Measurements from ENCODE around the gene CEP170B. TPM values are rescaled to one million over a fixed set of nuclear protein-coding genes. Genes with fewer than 3 reads are reported as not detected.

Gene CEP170B
- total and polyA plus RNA-seq, 2 of the 8 experiments (the other 6 are each of a cell fraction or from before 2014, with no cell fraction given): 9.1 to 33.8 TPM

- 73% methylated on average over 11 of the region's 11 CpGs; no CpG with 5 or more reads in 1 of the 2 experiments for WGBS, 2 experiments (ENCODE audit: extremely low coverage in 1 of 2, insufficient coverage in 1 of 2, insufficient read length in 1 of 2, insufficient replicate concordance in 2 of 2, low coverage in 1 of 2, low lambda C conversion rate in 2 of 2, missing lambda C conversion rate in 1 of 2)
- no peak overlapping the region for H2BK20ac ChIP-seq (ENCODE audit: low read length)
- H3K4ac ChIP-seq (replicated peaks; ENCODE audit: insufficient read length, low read depth, low read length): no peak overlapping the region
- no peak overlapping the region for H4K91ac ChIP-seq (replicated peaks; ENCODE audit: insufficient read length, low read length)
- no peak overlapping the region for H3K18ac ChIP-seq (ENCODE audit: extremely low read depth, low read length)
- CTCF ChIA-PET (ENCODE audit: partially characterized antibody): interaction anchor here (0.6 to 4.5 kb wide), 9 partner anchors 14 to 112 kb away, joined by 3 to 21 read pairs (median 3); no protein-coding TSS in a partner anchor
- DNase-seq (ENCODE audit: low read depth in 1 of 2, low spot score in 2 of 2): no peak
- H2AFZ ChIP-seq (ENCODE audit: low read length): no peak overlapping the region
- H3K14ac ChIP-seq (ENCODE audit: insufficient read length): no peak overlapping the region
- peaks cover 0 to under 1% (median under 1%) of the 10 kb centered on the region in 4 experiments; a peak in 3 of 7 replicates for H3K4me1 ChIP-seq (replicated peaks in 1 of 4; ENCODE audit: control insufficient read depth in 3 of 4, insufficient read depth in 4 of 4, low read length in 3 of 4)
- no peak overlapping the region for H3K9ac ChIP-seq (replicated peaks in 1 of 4; ENCODE audit: extremely low read depth in 1 of 4, low read depth in 3 of 4, low read length in 3 of 4)
- H3K23ac ChIP-seq (ENCODE audit: insufficient read length): no peak overlapping the region
- no peak overlapping the region for H2BK15ac ChIP-seq (ENCODE audit: low read length)
- FAIRE-seq: no peak
- H2AK5ac ChIP-seq (ENCODE audit: low read depth, low read length): no peak overlapping the region
- no peak overlapping the region for H3K56ac ChIP-seq (replicated peaks; ENCODE audit: insufficient read length, low read depth, low read length)
- no peak overlapping the region for H4K5ac ChIP-seq (ENCODE audit: insufficient read length, low read depth, low read length)
- no peak overlapping the region for H2BK5ac ChIP-seq (ENCODE audit: low read depth, low read length)
- no peaks in the 10 kb centered on the region for H3K36me3 ChIP-seq (ENCODE audit: control insufficient read depth in 2 of 4, insufficient read depth in 4 of 4, low read length in 3 of 4)
- no peaks in the 10 kb centered on the region for H3K79me1 ChIP-seq (ENCODE audit: low read depth, low read length)
- H2BK12ac ChIP-seq (ENCODE audit: low read depth, low read length): no peak overlapping the region
- POLR2A ChIA-PET (ENCODE audit: partially characterized antibody): interaction anchor here (0.6 kb wide), 1 partner anchor 178 kb away, joined by 3 read pairs; no protein-coding TSS in a partner anchor
- H2BK120ac ChIP-seq (replicated peaks; ENCODE audit: low read depth, low read length): no peak overlapping the region
- no peak overlapping the region for H3K4me2 ChIP-seq (ENCODE audit: insufficient read depth in 1 of 2, low read depth in 2 of 2, low read length in 2 of 2)
- peaks cover 9 to 63% (median 34%) of the 10 kb centered on the region in 4 experiments for H3K27me3 ChIP-seq (replicated peaks in 1 of 4; ENCODE audit: control insufficient read depth in 3 of 4, extremely low read depth in 1 of 4, insufficient read depth in 3 of 4, low read length in 3 of 4)
- no peak overlapping the region for H3K27ac ChIP-seq (ENCODE audit: low read depth, low read length)
- H3K23me2 ChIP-seq (ENCODE audit: low read depth, low read length): peaks cover 5% of the 10 kb centered on the region; the same call in 1 of the 2 replicates
- H4K8ac ChIP-seq (ENCODE audit: extremely low read depth, insufficient read depth, low read length): no peak overlapping the region
- peaks cover 0 to 13% of the 10 kb centered on the region in 2 experiments; a peak in 1 of 4 replicates for H3K9me3 ChIP-seq (ENCODE audit: insufficient read depth in 2 of 2, low read depth in 1 of 2, low read length in 1 of 2)
- H4K20me1 ChIP-seq (replicated peaks in 1 of 2; ENCODE audit: control insufficient read depth in 1 of 2, insufficient read depth in 2 of 2, low read length in 2 of 2): no peaks in the 10 kb centered on the region
- no peak overlapping the region for H3K4me3 ChIP-seq (ENCODE audit: extremely low read depth in 1 of 4, insufficient read depth in 2 of 4, low read depth in 3 of 4, low read length in 4 of 4)
- H3K79me2 ChIP-seq (ENCODE audit: control insufficient read depth in 1 of 2, insufficient read depth in 2 of 2, low read length in 2 of 2): no peaks in the 10 kb centered on the region
- TF ChIP-seq EGR1 (IDR thresholded peaks at IDR 0.05; ENCODE audit: borderline replicate concordance, low read depth, low read length): no peak
- no peak for TF ChIP-seq CREB1 (IDR thresholded peaks at IDR 0.05)
- TF ChIP-seq RNF2 (IDR thresholded peaks at IDR 0.05; ENCODE audit: borderline replicate concordance, low read depth, low read length, missing control alignments, poor library complexity, severe bottlenecking): no peak
- no peak for TF ChIP-seq PHF8 (conservative IDR thresholded peaks at IDR 0.05; ENCODE audit: low read depth, low read length)
- no peak for TF ChIP-seq JUN (IDR thresholded peaks at IDR 0.05; ENCODE audit: low read depth, low read length)
- TF ChIP-seq EZH2 (IDR thresholded peaks at IDR 0.05; ENCODE audit: low read depth, low read length, severe bottlenecking): no peak
- TF ChIP-seq SP2 (IDR thresholded peaks at IDR 0.05; ENCODE audit: low read length): no peak
- no peak for TF ChIP-seq USF2 (IDR thresholded peaks at IDR 0.05; ENCODE audit: low read length)
- no peak for TF ChIP-seq RXRA (IDR thresholded peaks at IDR 0.05; ENCODE audit: insufficient read depth, low read depth, low read length)
- TF ChIP-seq BRCA1 (IDR thresholded peaks at IDR 0.05; ENCODE audit: low read depth, low read length): no peak
Observed at GRCh38 chr14:104937694-104938365, 72.8 kb downstream of the CEP170B start.

Measured in H1 (cell line).